ENCODE results near the gene ANXA4.

Gene ANXA4

GRCh38 chr2:69837533-69837932 is 95.6 kb downstream of the ANXA4 start:
- no peak for DNase-seq (ENCODE audit: low read depth in 1 of 2, low spot score in 1 of 2)

- DNase-seq (ENCODE audit: low read depth in 1 of 2, low spot score in 1 of 2): no peak
Observed at GRCh38 chr2:69843993-69844392, 102.1 kb downstream of the ANXA4 start.

GRCh38 chr2:69844560-69844959 is 102.6 kb downstream of the ANXA4 start:
- no peak for DNase-seq (ENCODE audit: low read depth in 1 of 2, low spot score in 1 of 2)

GRCh38 chr2:69846182-69847067 is 104.5 kb downstream of the ANXA4 start:
- DNase-seq (ENCODE audit: low read depth in 1 of 2, low spot score in 1 of 2): no peak

- no peak for DNase-seq (ENCODE audit: low read depth in 1 of 2, low spot score in 1 of 2)
Observed at GRCh38 chr2:69847068-69847828, 105.3 kb downstream of the ANXA4 start.

GRCh38 chr2:69848186-69848790 is 106.4 kb downstream of the ANXA4 start:
- no peak for DNase-seq (ENCODE audit: low read depth in 1 of 2, low spot score in 1 of 2)

GRCh38 chr2:69858261-69858660 is 116.3 kb downstream of the ANXA4 start:
- DNase-seq (ENCODE audit: low read depth in 1 of 2, low spot score in 1 of 2): no peak

- DNase-seq (ENCODE audit: low read depth in 1 of 2, low spot score in 1 of 2): no peak
Observed at GRCh38 chr2:69863298-69863697, 121.4 kb downstream of the ANXA4 start.
